Gastroesophageal sphincter (tissue), 4 donors: ENCODE results near the gene VSTM5. TPM values are rescaled to one million over a fixed set of nuclear protein-coding genes. Genes with fewer than 3 reads are reported as not detected.

Experiments
- ATAC-seq: fragments of 150-250 bp; one replicate; pipeline ENCODE4 v1.9.1; 2016; ENCODE audit warnings: mild to moderate bottlenecking, moderate library complexity
- H3K27ac ChIP-seq, 4 donors: fragments of 200-600 bp; sonication (generic) in 3 of 4; 1 replicate in 3 of 4; 2 replicates in 1 of 4; pipeline ENCODE4 v1.5.1; 2016 to 2019
- H3K27me3 ChIP-seq: fragments of 200-600 bp; sonication (generic); one replicate; pipeline ENCODE4 v1.5.1; 2019
- H3K36me3 ChIP-seq, 2 donors: fragments of 200-600 bp; sonication (generic); one replicate each; pipeline ENCODE4 v1.5.1; 2019; ENCODE audit warnings: control low read depth in 1 of 2
- H3K4me1 ChIP-seq, 3 donors: fragments of 200-600 bp; sonication (generic); 1 replicate in 2 of 3; 2 replicates in 1 of 3; pipeline ENCODE4 v1.5.1; 2016 to 2019; ENCODE audit warnings: control low read depth in 2 of 3
- H3K4me3 ChIP-seq, 2 donors: fragments of 200-600 bp; sonication (generic); one replicate each; pipeline ENCODE4 v1.5.1; 2019; ENCODE audit warnings: mild to moderate bottlenecking in 1 of 2, moderate library complexity in 1 of 2
- H3K9me3 ChIP-seq, 3 donors: fragments of 200-600 bp; sonication (generic); one replicate each; pipeline ENCODE4 v1.5.1; 2017 to 2019; ENCODE audit warnings: control low read depth in 2 of 3
- EP300 ChIP-seq: sonication (generic); formaldehyde crosslinking; IDR thresholded peaks from one replicate; pipeline ENCODE4 v1.6.1; 2017; ENCODE audit warnings: antibody characterized with exemption, mild to moderate bottlenecking
- POLR2A ChIP-seq, 2 donors: fragments of 450-650 bp; IDR thresholded peaks; one replicate each; pipeline ENCODE4 v1.6.1; 2017; ENCODE audit warnings: antibody characterized with exemption in 2 of 2, mild to moderate bottlenecking in 2 of 2, moderate library complexity in 1 of 2
- POLR2AphosphoS5 ChIP-seq: sonication (generic); formaldehyde crosslinking; IDR thresholded peaks from one replicate; pipeline ENCODE4 v1.6.1; 2017; ENCODE audit warnings: antibody characterized with exemption
- WGBS, 2 donors: methylation state at CpG; one replicate each; pipeline ENCODE4 v1.1.5; 2018; ENCODE audit warnings: low coverage in 1 of 2; 5-methylcytosine and 5-hydroxymethylcytosine counted together
- total RNA-seq, 4 donors: library from RNA; depleted of rRNA; stranded (reverse); fragments of >200 nt; gene quantifications; one replicate each; pipeline ENCODE4 v1.1.0, GENCODE V29; 2016
- TF ChIP-seq, protein P1 (sequence below), 4 experiments: fragments of 200-600 bp in 2 of 4; fragments of 450-650 bp in 2 of 4; sonication (generic) in 1 of 4; IDR thresholded peaks; one replicate each; pipeline ENCODE4 v1.5.1; 2017 to 2019; ENCODE audit warnings: antibody characterized with exemption in 4 of 4, mild to moderate bottlenecking in 2 of 4, moderate library complexity in 2 of 4

Gene VSTM5
- total RNA-seq, 4 donors from 2014 or later: 0.13 TPM; not detected in 3

GRCh38 chr11:93822359-93822758 is 28.1 kb downstream of the VSTM5 start:
- Histone ChIP-seq H3K27me3 (no peaks in the 10 kb centered on the region), H3K4me3 (no peak overlapping the region), H3K9me3 (no peaks in the 10 kb centered on the region), H3K27ac (no peak overlapping the region), H3K36me3 (peaks cover 0 to 6% of the 10 kb centered on the region in 2 donors), H3K4me1 (no peaks in the 10 kb centered on the region)
- no peak for ATAC-seq
- TF ChIP-seq EP300: no peak
- TF ChIP-seq POLR2AphosphoS5: no peak
- TF ChIP-seq POLR2A (IDR thresholded peaks at IDR 0.05): no peak
- TF ChIP-seq, protein P1, sequence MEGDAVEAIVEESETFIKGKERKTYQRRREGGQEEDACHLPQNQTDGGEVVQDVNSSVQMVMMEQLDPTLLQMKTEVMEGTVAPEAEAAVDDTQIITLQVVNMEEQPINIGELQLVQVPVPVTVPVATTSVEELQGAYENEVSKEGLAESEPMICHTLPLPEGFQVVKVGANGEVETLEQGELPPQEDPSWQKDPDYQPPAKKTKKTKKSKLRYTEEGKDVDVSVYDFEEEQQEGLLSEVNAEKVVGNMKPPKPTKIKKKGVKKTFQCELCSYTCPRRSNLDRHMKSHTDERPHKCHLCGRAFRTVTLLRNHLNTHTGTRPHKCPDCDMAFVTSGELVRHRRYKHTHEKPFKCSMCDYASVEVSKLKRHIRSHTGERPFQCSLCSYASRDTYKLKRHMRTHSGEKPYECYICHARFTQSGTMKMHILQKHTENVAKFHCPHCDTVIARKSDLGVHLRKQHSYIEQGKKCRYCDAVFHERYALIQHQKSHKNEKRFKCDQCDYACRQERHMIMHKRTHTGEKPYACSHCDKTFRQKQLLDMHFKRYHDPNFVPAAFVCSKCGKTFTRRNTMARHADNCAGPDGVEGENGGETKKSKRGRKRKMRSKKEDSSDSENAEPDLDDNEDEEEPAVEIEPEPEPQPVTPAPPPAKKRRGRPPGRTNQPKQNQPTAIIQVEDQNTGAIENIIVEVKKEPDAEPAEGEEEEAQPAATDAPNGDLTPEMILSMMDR (IDR thresholded peaks at IDR 0.05): no peak
- 85 to 98% methylated on average over 5 of the region's 5 CpGs for WGBS, 2 donors

DNA sequence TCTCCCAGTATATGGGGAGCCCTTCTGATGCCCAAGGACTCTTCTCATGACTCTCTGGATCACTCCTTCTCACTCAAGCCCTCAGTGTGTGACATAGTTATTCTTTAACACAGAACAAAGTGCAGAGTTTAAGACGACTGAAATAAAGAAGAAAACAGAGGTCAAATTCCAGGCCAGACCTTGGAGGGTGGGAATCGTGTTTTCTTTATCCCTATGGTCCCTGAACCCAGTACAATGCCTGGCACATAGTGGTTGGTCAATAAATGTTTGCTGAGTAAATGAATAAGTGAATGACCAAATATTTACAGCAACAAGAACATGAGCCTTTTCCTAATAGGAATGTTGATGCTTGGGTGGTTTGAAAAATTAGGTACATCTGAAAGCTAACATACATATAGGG is 28.8 kb downstream of the VSTM5 start:
- 69 to 93% methylated on average over 2 of the region's 2 CpGs for WGBS, 2 donors
- no peak overlapping the region for H3K4me3 ChIP-seq

GRCh38 chr11:93820847-93821246 is 29.6 kb downstream of the VSTM5 start:
- ATAC-seq: no peak
- Histone ChIP-seq H3K4me3 (no peak overlapping the region), H3K9me3 (no peaks in the 10 kb centered on the region), H3K27ac (no peak overlapping the region), H3K4me1 (no peaks in the 10 kb centered on the region), H3K36me3 (peaks cover 0 to 7% of the 10 kb centered on the region in 2 donors), H3K27me3 (no peaks in the 10 kb centered on the region)
- 88 to 89% methylated on average over 8 to 10 of the region's 14 CpGs for WGBS, 2 donors
- TF ChIP-seq, protein P1 (IDR thresholded peaks at IDR 0.05): no peak
- no peak for TF ChIP-seq POLR2A (IDR thresholded peaks at IDR 0.05)
- no peak for TF ChIP-seq EP300
- TF ChIP-seq POLR2AphosphoS5: no peak

More for the DNA sequence above, 28.8 kb downstream of the VSTM5 start:
- no peak overlapping the region for H3K27ac ChIP-seq
- no peaks in the 10 kb centered on the region for H3K27me3 ChIP-seq
- no peak for ATAC-seq
- no peaks in the 10 kb centered on the region for H3K9me3 ChIP-seq
- H3K36me3 ChIP-seq: peaks cover 0 to 6% of the 10 kb centered on the region in 2 donors
- no peak for TF ChIP-seq POLR2A (IDR thresholded peaks at IDR 0.05)
- TF ChIP-seq POLR2AphosphoS5: no peak
- no peak for TF ChIP-seq EP300
- TF ChIP-seq, protein P1 (IDR thresholded peaks at IDR 0.05): no peak
- H3K4me1 ChIP-seq: no peaks in the 10 kb centered on the region

- no peak for ATAC-seq
- 46 to 100% methylated on average over 1 to 2 of the region's 8 CpGs for WGBS, 2 donors
- Histone ChIP-seq H3K27ac (no peak overlapping the region), H3K4me3 (no peak overlapping the region), H3K4me1 (no peaks in the 10 kb centered on the region), H3K27me3 (no peaks in the 10 kb centered on the region), H3K36me3 (peaks cover 0 to 14% of the 10 kb centered on the region in 2 donors), H3K9me3 (no peaks in the 10 kb centered on the region)
- TF ChIP-seq EP300: no peak
- TF ChIP-seq POLR2AphosphoS5: no peak
- no peak for TF ChIP-seq POLR2A (IDR thresholded peaks at IDR 0.05)
Observed at GRCh38 chr11:93819966-93820695, 30.3 kb downstream of the VSTM5 start.

- WGBS, 2 donors: 46 to 56% methylated on average over 4 of the region's 4 CpGs
- Histone ChIP-seq H3K9me3 (no peaks in the 10 kb centered on the region), H3K27ac (no peak overlapping the region), H3K4me1 (no peaks in the 10 kb centered on the region), H3K27me3 (no peaks in the 10 kb centered on the region), H3K4me3 (no peak overlapping the region), H3K36me3 (peaks cover 0 to 39% of the 10 kb centered on the region in 2 donors)
- ATAC-seq: no peak
- TF ChIP-seq POLR2AphosphoS5 (no peak), POLR2A (IDR thresholded peaks at IDR 0.05) (no peak)
Observed at GRCh38 chr11:93817426-93818348, 32.7 kb downstream of the VSTM5 start.
